ENCODE results near the gene CHCHD6.

CHCHD6 gene

GRCh38 chr3:126970921-126971320 is 266.9 kb downstream of the CHCHD6 start:
- no peak for DNase-seq (ENCODE audit: low read depth in 1 of 2, low spot score in 1 of 2)

GRCh38 chr3:126971891-126972351 is 267.9 kb downstream of the CHCHD6 start:
- no peak for DNase-seq (ENCODE audit: low read depth in 1 of 2, low spot score in 1 of 2)

- DNase-seq (ENCODE audit: low read depth in 1 of 2, low spot score in 1 of 2) = no peak
Observed at GRCh38 chr3:126972866-126973265, 268.8 kb downstream of the CHCHD6 start.

GRCh38 chr3:126973814-126974213 is 269.8 kb downstream of the CHCHD6 start:
- no peak for DNase-seq (ENCODE audit: low read depth in 1 of 2, low spot score in 1 of 2)

- no peak for DNase-seq (ENCODE audit: low read depth in 1 of 2, low spot score in 1 of 2)
Observed at GRCh38 chr3:126974756-126975155, 270.7 kb downstream of the CHCHD6 start.

GRCh38 chr3:126976906-126977305 is 272.9 kb downstream of the CHCHD6 start:
- no peak for DNase-seq (ENCODE audit: low read depth in 1 of 2, low spot score in 1 of 2)

- DNase-seq (ENCODE audit: low read depth in 1 of 2, low spot score in 1 of 2) = no peak
Observed at GRCh38 chr3:126977821-126978220, 273.8 kb downstream of the CHCHD6 start.

GRCh38 chr3:126978291-126978690 is 274.3 kb downstream of the CHCHD6 start:
- no peak for DNase-seq (ENCODE audit: low read depth in 1 of 2, low spot score in 1 of 2)

- no peak for DNase-seq (ENCODE audit: low read depth in 1 of 2, low spot score in 1 of 2)
Observed at GRCh38 chr3:126979046-126979628, 275.1 kb downstream of the CHCHD6 start.

- no peak for DNase-seq (ENCODE audit: low read depth in 1 of 2, low spot score in 1 of 2)
Observed at GRCh38 chr3:126980266-126980811, 276.3 kb downstream of the CHCHD6 start.

- peak in 1 of 2 donors; percentile 48 for DNase-seq (ENCODE audit: low read depth in 1 of 2, low spot score in 1 of 2)
Observed at GRCh38 chr3:126982126-126982470, 278.1 kb downstream of the CHCHD6 start.

GRCh38 chr3:126982471-126983175 is 278.6 kb downstream of the CHCHD6 start, which contains the start of gene PLXNA1:
Gene PLXNA1, plus strand, starts transcription at chr3:126983115. Its CDS starts 5,479 bp downstream, at chr3:126988594.
- peak; percentile 74 to 83 for DNase-seq (ENCODE audit: low read depth in 1 of 2, low spot score in 1 of 2)

- no peak for DNase-seq (ENCODE audit: low read depth in 1 of 2, low spot score in 1 of 2)
Observed at GRCh38 chr3:126983276-126983652, 279.2 kb downstream of the CHCHD6 start.

GRCh38 chr3:126983653-126984390 is 279.8 kb downstream of the CHCHD6 start:
- DNase-seq (ENCODE audit: low read depth in 1 of 2, low spot score in 1 of 2) = peak in 1 of 2 donors; percentile 22

- no peak for DNase-seq (ENCODE audit: low read depth in 1 of 2, low spot score in 1 of 2)
Observed at GRCh38 chr3:126984391-126985131, 280.5 kb downstream of the CHCHD6 start.

- no peak for DNase-seq (ENCODE audit: low read depth in 1 of 2, low spot score in 1 of 2)
Observed at GRCh38 chr3:126985132-126985985, 281.3 kb downstream of the CHCHD6 start.

GRCh38 chr3:126986001-126986400 is 282.0 kb downstream of the CHCHD6 start:
- no peak for DNase-seq (ENCODE audit: low read depth in 1 of 2, low spot score in 1 of 2)

GRCh38 chr3:126987129-126987528 is 283.1 kb downstream of the CHCHD6 start:
- DNase-seq (ENCODE audit: low read depth in 1 of 2, low spot score in 1 of 2) = no peak

- no peak for DNase-seq (ENCODE audit: low read depth in 1 of 2, low spot score in 1 of 2)
Observed at GRCh38 chr3:126987596-126987995, 283.6 kb downstream of the CHCHD6 start.

GRCh38 chr3:126988451-126989021 is 284.5 kb downstream of the CHCHD6 start:
- DNase-seq (ENCODE audit: low read depth in 1 of 2, low spot score in 1 of 2) = no peak

Data from activated T-helper 1 cell treated with anti-CD3 and anti-CD28 coated beads, Interleukin-2, amount 50 U/mL, for 16 hours (primary cell).